ENCODE measurements around the gene SMIM44.
A peak's percentile ranks its signal among the peaks of the same experiment; 100 is the strongest.
"Not testable (repeated sequence)": the region's sequence is repeated elsewhere in the genome, so short reads cannot be mapped to it uniquely, and the experiment has no call there.

SMIM44 gene

DNA sequence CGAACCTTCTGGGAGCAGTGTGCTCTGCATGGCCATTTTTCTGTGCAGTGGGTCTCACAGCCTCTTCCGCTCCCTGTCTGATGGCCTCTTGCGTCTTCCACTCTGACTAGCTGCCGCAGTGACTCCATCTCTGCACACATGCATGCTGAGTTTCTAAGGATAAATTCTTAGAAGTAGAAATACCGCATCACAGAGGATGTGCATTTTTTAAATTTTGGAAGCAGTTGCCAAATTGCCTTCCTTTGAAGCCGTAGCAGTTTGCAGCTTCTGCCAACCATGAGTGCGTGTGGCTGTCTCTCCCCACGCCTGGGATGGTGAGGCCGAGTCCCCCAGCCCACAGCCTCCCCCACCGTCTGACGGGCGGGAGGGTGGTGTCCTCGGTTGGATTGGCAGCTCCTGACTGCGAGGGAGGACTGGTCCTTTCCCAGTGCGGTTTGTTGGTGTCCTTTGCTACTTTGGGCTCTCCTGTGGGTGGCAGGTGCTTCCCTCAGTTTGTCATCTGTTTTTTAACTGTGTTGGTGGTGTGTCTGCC lies 32.7 kb upstream of the SMIM44 start:
- no peak overlapping the region for H3K27ac ChIP-seq (ENCODE audit: low read depth, low read length)
- H3K9ac ChIP-seq (ENCODE audit: low read length) = no peak overlapping the region
- H3K27me3 ChIP-seq (ENCODE audit: control insufficient read depth in 1 of 2, insufficient read depth in 2 of 2, low read length in 2 of 2) = no peaks in the 10 kb centered on the region
- peaks cover 10% of the 10 kb centered on the region for H3K36me3 ChIP-seq (ENCODE audit: insufficient read depth, low read length)
- peaks cover 8% of the 10 kb centered on the region for H3K4me1 ChIP-seq (ENCODE audit: insufficient read depth, low read length)
- no peak overlapping the region for H3K4me3 ChIP-seq (ENCODE audit: low read depth in 1 of 2, low read length in 2 of 2)
- H3K9me3 ChIP-seq (ENCODE audit: low read length) = no peaks in the 10 kb centered on the region

DNA sequence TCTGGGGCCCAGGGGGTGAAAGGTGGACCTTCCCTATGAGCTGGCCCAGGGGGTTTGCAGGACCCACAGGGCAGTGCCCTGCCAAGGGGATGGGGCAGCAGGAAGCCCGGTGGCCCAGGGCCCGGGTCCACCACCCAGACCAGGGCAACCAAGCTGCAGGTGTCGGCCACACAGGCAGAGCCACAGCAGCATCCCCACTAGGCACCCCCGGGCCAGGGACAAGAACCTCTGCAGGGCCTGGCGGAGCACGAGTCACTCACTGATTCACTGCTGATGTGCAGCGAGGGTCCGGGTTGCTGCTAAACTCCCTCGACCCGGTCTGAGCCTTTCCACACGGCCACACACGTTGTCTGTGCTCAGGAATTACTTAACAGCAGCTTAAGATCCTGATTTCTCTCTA lies 31.7 kb upstream of the SMIM44 start:
- Histone ChIP-seq H3K9me3 (ENCODE audit: low read length) (no peaks in the 10 kb centered on the region), H3K27me3 (ENCODE audit: control insufficient read depth in 1 of 2, insufficient read depth in 2 of 2, low read length in 2 of 2) (no peaks in the 10 kb centered on the region), H3K4me3 (ENCODE audit: low read depth in 1 of 2, low read length in 2 of 2) (no peak overlapping the region), H3K9ac (ENCODE audit: low read length) (no peak overlapping the region), H3K4me1 (ENCODE audit: insufficient read depth, low read length) (peaks cover 8% of the 10 kb centered on the region), H3K36me3 (ENCODE audit: insufficient read depth, low read length) (peaks cover 11% of the 10 kb centered on the region), H3K27ac (ENCODE audit: low read depth, low read length) (no peak overlapping the region)

DNA sequence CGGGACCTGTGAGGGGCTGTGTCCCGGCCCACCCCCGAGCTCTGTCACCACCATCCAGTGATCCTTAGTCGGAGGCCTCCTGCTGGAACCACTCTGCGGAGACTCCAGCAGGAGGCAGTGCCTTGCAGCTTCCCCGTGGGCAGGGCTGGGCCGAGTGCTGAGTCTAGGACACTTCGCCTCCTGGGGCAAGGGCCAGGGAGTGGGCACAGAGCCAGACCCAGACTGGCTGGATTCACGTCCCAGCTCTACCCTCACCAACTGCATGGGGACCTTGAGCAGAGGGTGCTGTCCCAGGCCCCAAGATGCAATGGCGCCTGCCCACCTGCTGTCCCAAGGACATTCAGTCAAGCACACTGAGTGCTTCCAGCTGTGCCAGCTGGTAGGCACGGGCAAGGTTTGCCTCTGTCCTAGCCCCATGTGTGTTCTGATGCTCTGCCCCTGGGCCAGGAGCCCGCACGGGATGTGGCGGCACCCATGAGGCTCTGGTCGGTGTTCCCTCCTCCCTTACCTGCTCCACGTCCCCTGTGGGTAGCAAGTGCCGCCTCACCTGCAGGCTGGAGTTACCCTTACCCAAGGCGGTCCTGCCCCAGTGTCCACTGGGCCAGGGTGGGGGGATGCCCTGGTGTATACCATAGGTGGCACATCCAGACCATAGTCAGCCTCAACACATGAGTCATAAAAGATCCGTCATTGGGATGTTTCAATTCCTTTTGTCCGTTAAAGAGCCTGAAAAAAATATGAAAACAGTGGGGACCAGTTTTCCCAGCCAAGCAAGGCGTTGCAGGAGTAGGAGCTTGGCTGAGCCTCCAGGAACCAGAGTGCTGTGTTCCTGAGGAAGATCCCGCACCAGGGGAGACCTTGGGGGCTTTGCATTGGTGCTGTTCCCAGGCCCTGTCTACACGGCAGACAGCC lies 30.2 kb upstream of the SMIM44 start:
- Histone ChIP-seq H3K9ac (ENCODE audit: low read length) (no peak overlapping the region), H3K36me3 (ENCODE audit: insufficient read depth, low read length) (peaks cover 16% of the 10 kb centered on the region), H3K27ac (ENCODE audit: low read depth, low read length) (no peak overlapping the region), H3K4me3 (ENCODE audit: low read depth in 1 of 2, low read length in 2 of 2) (no peak overlapping the region), H3K27me3 (ENCODE audit: control insufficient read depth in 1 of 2, insufficient read depth in 2 of 2, low read length in 2 of 2) (no peaks in the 10 kb centered on the region), H3K9me3 (ENCODE audit: low read length) (no peaks in the 10 kb centered on the region), H3K4me1 (ENCODE audit: insufficient read depth, low read length) (peaks cover 8% of the 10 kb centered on the region)

- Histone ChIP-seq H3K27me3 (ENCODE audit: control insufficient read depth in 1 of 2, insufficient read depth in 2 of 2, low read length in 2 of 2) (no peaks in the 10 kb centered on the region), H3K4me3 (ENCODE audit: low read depth in 1 of 2, low read length in 2 of 2) (no peak overlapping the region), H3K9ac (ENCODE audit: low read length) (no peak overlapping the region), H3K36me3 (ENCODE audit: insufficient read depth, low read length) (peaks cover 16% of the 10 kb centered on the region), H3K9me3 (ENCODE audit: low read length) (no peaks in the 10 kb centered on the region), H3K4me1 (ENCODE audit: insufficient read depth, low read length) (peaks cover 9% of the 10 kb centered on the region), H3K27ac (ENCODE audit: low read depth, low read length) (no peak overlapping the region)
Measured at GRCh38 chr19:3512562-3513228, 29.5 kb upstream of the SMIM44 start.

- Histone ChIP-seq H3K4me1 (ENCODE audit: insufficient read depth, low read length) (peaks cover 10% of the 10 kb centered on the region), H3K27ac (ENCODE audit: low read depth, low read length) (no peak overlapping the region), H3K4me3 (ENCODE audit: low read depth in 1 of 2, low read length in 2 of 2) (no peak overlapping the region), H3K9ac (ENCODE audit: low read length) (no peak overlapping the region), H3K36me3 (ENCODE audit: insufficient read depth, low read length) (peaks cover 16% of the 10 kb centered on the region), H3K9me3 (ENCODE audit: low read length) (no peaks in the 10 kb centered on the region), H3K27me3 (ENCODE audit: control insufficient read depth in 1 of 2, insufficient read depth in 2 of 2, low read length in 2 of 2) (no peaks in the 10 kb centered on the region)
Measured at GRCh38 chr19:3511506-3512251, 28.4 kb upstream of the SMIM44 start.

GRCh38 chr19:3510727-3511126 lies 27.5 kb upstream of the SMIM44 start:
- Histone ChIP-seq H3K4me1 (ENCODE audit: insufficient read depth, low read length) (peaks cover 4% of the 10 kb centered on the region), H3K9me3 (ENCODE audit: low read length) (no peaks in the 10 kb centered on the region), H3K27ac (ENCODE audit: low read depth, low read length) (no peak overlapping the region), H3K27me3 (ENCODE audit: control insufficient read depth in 1 of 2, insufficient read depth in 2 of 2, low read length in 2 of 2) (no peaks in the 10 kb centered on the region), H3K9ac (ENCODE audit: low read length) (no peak overlapping the region), H3K4me3 (ENCODE audit: low read depth in 1 of 2, low read length in 2 of 2) (no peak overlapping the region), H3K36me3 (ENCODE audit: insufficient read depth, low read length) (peaks cover 16% of the 10 kb centered on the region)

GRCh38 chr19:3509566-3509989 lies 26.3 kb upstream of the SMIM44 start:
- Histone ChIP-seq H3K4me1 (ENCODE audit: insufficient read depth, low read length) (peaks cover 4% of the 10 kb centered on the region), H3K9ac (ENCODE audit: low read length) (no peak overlapping the region), H3K36me3 (ENCODE audit: insufficient read depth, low read length) (peaks cover 16% of the 10 kb centered on the region), H3K27me3 (ENCODE audit: control insufficient read depth in 1 of 2, insufficient read depth in 2 of 2, low read length in 2 of 2) (no peaks in the 10 kb centered on the region), H3K4me3 (ENCODE audit: low read depth in 1 of 2, low read length in 2 of 2) (no peak overlapping the region), H3K27ac (ENCODE audit: low read depth, low read length) (no peak overlapping the region), H3K9me3 (ENCODE audit: low read length) (no peaks in the 10 kb centered on the region)

- Histone ChIP-seq H3K9me3 (ENCODE audit: low read length) (no peaks in the 10 kb centered on the region), H3K27ac (ENCODE audit: low read depth, low read length) (no peak overlapping the region), H3K4me1 (ENCODE audit: insufficient read depth, low read length) (peaks cover 4% of the 10 kb centered on the region), H3K4me3 (ENCODE audit: low read depth in 1 of 2, low read length in 2 of 2) (no peak overlapping the region), H3K9ac (ENCODE audit: low read length) (no peak overlapping the region), H3K36me3 (ENCODE audit: insufficient read depth, low read length) (peaks cover 16% of the 10 kb centered on the region), H3K27me3 (ENCODE audit: control insufficient read depth in 1 of 2, insufficient read depth in 2 of 2, low read length in 2 of 2) (no peaks in the 10 kb centered on the region)
Measured at GRCh38 chr19:3508771-3509535, 25.7 kb upstream of the SMIM44 start.

GRCh38 chr19:3508121-3508661 lies 24.9 kb upstream of the SMIM44 start:
- not testable (repeated sequence) for H3K4me3 ChIP-seq (ENCODE audit: low read depth in 1 of 2, low read length in 2 of 2); H3K27me3 ChIP-seq (ENCODE audit: control insufficient read depth in 1 of 2, insufficient read depth in 2 of 2, low read length in 2 of 2); H3K9ac ChIP-seq (ENCODE audit: low read length); H3K4me1 ChIP-seq (ENCODE audit: insufficient read depth, low read length); H3K9me3 ChIP-seq (ENCODE audit: low read length); H3K27ac ChIP-seq (ENCODE audit: low read depth, low read length)
- H3K36me3 ChIP-seq (ENCODE audit: insufficient read depth, low read length) = peaks cover 16% of the 10 kb centered on the region

DNA sequence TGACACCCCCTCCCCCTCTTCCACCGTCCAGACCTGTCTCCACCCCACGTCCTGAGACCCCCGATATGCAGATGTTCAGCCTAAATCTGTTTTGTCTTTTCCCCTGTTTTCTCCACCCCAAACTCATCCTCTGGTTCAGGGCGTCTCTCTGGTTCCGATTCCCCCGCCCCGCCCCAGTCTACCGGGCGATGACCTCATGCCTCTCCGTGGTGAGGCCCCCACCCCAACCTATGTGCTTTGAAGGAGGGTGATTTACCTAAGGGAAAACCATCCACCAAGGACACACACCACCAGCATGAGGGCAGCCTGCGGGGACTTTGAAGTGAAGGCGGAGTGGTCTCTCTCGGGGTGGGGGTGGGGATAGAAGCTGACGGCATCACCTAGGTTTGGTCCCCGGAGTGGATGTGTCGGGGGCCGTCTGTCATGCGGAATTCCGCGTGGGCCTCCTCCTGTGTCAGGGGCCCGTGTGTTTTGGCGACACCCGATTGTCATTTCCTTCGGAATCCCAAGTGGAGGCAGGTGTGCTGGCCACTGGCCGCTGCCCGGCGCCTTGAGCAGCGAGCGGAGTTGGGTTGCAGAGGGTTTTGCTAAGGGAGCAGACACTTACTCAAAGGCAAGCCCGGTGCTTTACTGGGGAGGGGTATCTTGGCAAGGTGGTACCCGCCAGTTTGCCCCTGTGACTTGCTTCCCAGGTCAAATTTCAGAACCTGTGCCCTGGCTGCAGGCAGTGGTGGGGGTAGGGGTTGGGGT lies 24.3 kb upstream of the SMIM44 start:
- Histone ChIP-seq H3K27me3 (ENCODE audit: control insufficient read depth in 1 of 2, insufficient read depth in 2 of 2, low read length in 2 of 2) (no peaks in the 10 kb centered on the region), H3K9me3 (ENCODE audit: low read length) (no peaks in the 10 kb centered on the region), H3K9ac (ENCODE audit: low read length) (peak overlapping the region; percentile 61), H3K36me3 (ENCODE audit: insufficient read depth, low read length) (peaks cover 16% of the 10 kb centered on the region), H3K27ac (ENCODE audit: low read depth, low read length) (peak overlapping the region; percentile 75), H3K4me1 (ENCODE audit: insufficient read depth, low read length) (peaks cover 4% of the 10 kb centered on the region), H3K4me3 (ENCODE audit: low read depth in 1 of 2, low read length in 2 of 2) (peak overlapping the region; percentile 78 to 84)
